CD14-positive monocyte (primary cell): ENCODE data around the gene HENMT1. TPM values are rescaled to one million over a fixed set of nuclear protein-coding genes. Genes with fewer than 3 reads are reported as not detected.
A peak's percentile ranks its signal among the peaks of the same experiment; 100 is the strongest.

ENCODE experiments used
- DNase-seq, 3 donors: peaks; one replicate each; pipeline ENCODE4 v3.0.0-alpha.2; 2011 to 2022
- H2AFZ ChIP-seq: 2 replicates; pipeline ENCODE4 v1.6.0; 2012; ENCODE audit warnings: mild to moderate bottlenecking, low read depth, low read length, inconsistent platforms; ENCODE audit not compliant: insufficient read depth, poor library complexity, severe bottlenecking
- H3K27ac ChIP-seq, 2 donors: 1 replicate in 1 of 2; 2 replicates in 1 of 2; pipeline ENCODE4 v1.5.1; 2012 to 2013; ENCODE audit warnings: low read length in 2 of 2, control low read depth in 1 of 2, inconsistent platforms in 1 of 2, low read depth in 1 of 2, mild to moderate bottlenecking in 1 of 2
- H3K27me3 ChIP-seq, 2 donors: one replicate each; pipeline versions ENCODE4 v1.6.0 to v1.6.1; 2011 to 2013; ENCODE audit warnings: low read length in 2 of 2; ENCODE audit not compliant: control insufficient read depth in 2 of 2, insufficient read depth in 2 of 2
- H3K36me3 ChIP-seq, 2 donors: replicated peaks in 1 of 2; 1 replicate in 1 of 2; 2 replicates in 1 of 2; pipeline versions ENCODE4 v1.5.1 to v1.6.1; 2012 to 2013; ENCODE audit warnings: low read length in 2 of 2, control low read depth in 1 of 2, inconsistent platforms in 1 of 2, mild to moderate bottlenecking in 1 of 2; ENCODE audit not compliant: insufficient read depth in 2 of 2, control insufficient read depth in 1 of 2
- H3K4me1 ChIP-seq, 2 donors: 1 replicate in 1 of 2; 2 replicates in 1 of 2; pipeline versions ENCODE4 v1.5.1 to v1.6.1; 2012 to 2013; ENCODE audit warnings: low read length in 2 of 2, control low read depth in 1 of 2, inconsistent platforms in 1 of 2, mild to moderate bottlenecking in 1 of 2, moderate library complexity in 1 of 2; ENCODE audit not compliant: insufficient read depth in 2 of 2, control insufficient read depth in 1 of 2
- H3K4me2 ChIP-seq: replicated peaks from 2 replicates; pipeline ENCODE3; 2012; ENCODE audit warnings: low read length, moderate library complexity, mild to moderate bottlenecking; ENCODE audit not compliant: poor library complexity, severe bottlenecking; ENCODE audit errors: extremely low read depth
- H3K4me3 ChIP-seq, 3 experiments: fragments of 200-600 bp in 1 of 3; sonication (generic) in 1 of 3; replicated peaks in 1 of 3; 1 replicate in 2 of 3; 2 replicates in 1 of 3; pipeline ENCODE4 v1.5.1; 2011 to 2013; ENCODE audit warnings: low read length in 3 of 3, mild to moderate bottlenecking in 3 of 3, control low read depth in 2 of 3, low read depth in 2 of 3, inconsistent platforms in 1 of 3, moderate library complexity in 1 of 3
- H3K79me2 ChIP-seq: 2 replicates; pipeline ENCODE4 v1.6.0; 2012; ENCODE audit warnings: mild to moderate bottlenecking, control low read depth, inconsistent platforms, low read length, moderate library complexity; ENCODE audit not compliant: insufficient read depth
- H3K9ac ChIP-seq: 2 replicates; pipeline ENCODE4 v1.6.0; 2017; ENCODE audit warnings: low read length, mild to moderate bottlenecking; ENCODE audit not compliant: insufficient read depth, poor library complexity, severe bottlenecking
- H3K9me3 ChIP-seq, 2 donors: replicated peaks in 1 of 2; 1 replicate in 1 of 2; 2 replicates in 1 of 2; pipeline versions ENCODE4 v1.5.1 to v1.6.1; 2012 to 2013; ENCODE audit warnings: low read length in 2 of 2, control low read depth in 1 of 2; ENCODE audit not compliant: control insufficient read depth in 1 of 2, insufficient read depth in 1 of 2
- H4K20me1 ChIP-seq: 2 replicates; pipeline ENCODE4 v1.6.0; 2012; ENCODE audit warnings: mild to moderate bottlenecking, low read length, control low read depth, moderate library complexity; ENCODE audit not compliant: insufficient read depth
- H3K27ac Mint-ChIP-seq, 7 donors: one replicate each; pipeline ENCODE4 v1.8.0; 2020; ENCODE audit warnings: mild to moderate bottlenecking in 7 of 7, mixed read lengths in 7 of 7, moderate library complexity in 6 of 7, inconsistent platforms in 2 of 7
- H3K27me3 Mint-ChIP-seq, 3 donors: one replicate each; pipeline ENCODE4 v1.8.0; 2021 to 2022; ENCODE audit warnings: low read depth in 3 of 3, mild to moderate bottlenecking in 3 of 3, mixed read lengths in 3 of 3, moderate library complexity in 3 of 3, inconsistent platforms in 1 of 3
- H3K36me3 Mint-ChIP-seq, 2 donors: one replicate each; pipeline ENCODE4 v1.8.0; 2020; ENCODE audit warnings: mixed read lengths in 2 of 2, inconsistent platforms in 1 of 2, mild to moderate bottlenecking in 1 of 2
- H3K4me1 Mint-ChIP-seq: one replicate; pipeline ENCODE4 v1.8.0; 2020; ENCODE audit warnings: mild to moderate bottlenecking, mixed read lengths
- H3K4me3 Mint-ChIP-seq, 2 donors: one replicate each; pipeline ENCODE4 v1.8.0; 2020; ENCODE audit warnings: mild to moderate bottlenecking in 2 of 2, mixed read lengths in 2 of 2, moderate library complexity in 1 of 2
- H3K9me3 Mint-ChIP-seq, 7 donors: one replicate each; pipeline ENCODE4 v1.8.0; 2020 to 2022; ENCODE audit warnings: mixed read lengths in 7 of 7, mild to moderate bottlenecking in 6 of 7, moderate library complexity in 6 of 7, inconsistent platforms in 2 of 7
- WGBS: methylation state at CpG from one replicate; pipeline ENCODE4 v1.1.5; 2013; ENCODE audit warnings: missing lambda C conversion rate; ENCODE audit not compliant: insufficient coverage; 5-methylcytosine and 5-hydroxymethylcytosine counted together
- intact Hi-C, 2 donors: fragments of 100-400 bp; cut with micrococcal nuclease; formaldehyde crosslinking; loops; one replicate each; pipeline versions ENCODE4 v1.15.0 to v1.15.1; 2023
- polyA plus RNA-seq, 3 donors: library from polyadenylated mRNA; depleted of rRNA in 1 of 3; unstranded in 2 of 3; stranded (reverse) in 1 of 3; fragments of 300-500 nt in 2 of 3; fragments of >200 nt in 1 of 3; fragmentation: Illumina TruSeq in 2 of 3; gene quantifications; 1 replicate in 2 of 3; 2 replicates in 1 of 3; pipeline ENCODE4 v1.2.3, GENCODE V29; 2012 to 2021
- TF ChIP-seq, protein P1 (sequence below): fragments of 200-600 bp; IDR thresholded peaks from one replicate; pipeline ENCODE4 v1.8.0; 2022; ENCODE audit warnings: antibody characterized with exemption, mild to moderate bottlenecking

The HENMT1 gene
- polyA plus RNA-seq, 3 donors: 10.5 to 14.5 (median 13.4) TPM

DNA sequence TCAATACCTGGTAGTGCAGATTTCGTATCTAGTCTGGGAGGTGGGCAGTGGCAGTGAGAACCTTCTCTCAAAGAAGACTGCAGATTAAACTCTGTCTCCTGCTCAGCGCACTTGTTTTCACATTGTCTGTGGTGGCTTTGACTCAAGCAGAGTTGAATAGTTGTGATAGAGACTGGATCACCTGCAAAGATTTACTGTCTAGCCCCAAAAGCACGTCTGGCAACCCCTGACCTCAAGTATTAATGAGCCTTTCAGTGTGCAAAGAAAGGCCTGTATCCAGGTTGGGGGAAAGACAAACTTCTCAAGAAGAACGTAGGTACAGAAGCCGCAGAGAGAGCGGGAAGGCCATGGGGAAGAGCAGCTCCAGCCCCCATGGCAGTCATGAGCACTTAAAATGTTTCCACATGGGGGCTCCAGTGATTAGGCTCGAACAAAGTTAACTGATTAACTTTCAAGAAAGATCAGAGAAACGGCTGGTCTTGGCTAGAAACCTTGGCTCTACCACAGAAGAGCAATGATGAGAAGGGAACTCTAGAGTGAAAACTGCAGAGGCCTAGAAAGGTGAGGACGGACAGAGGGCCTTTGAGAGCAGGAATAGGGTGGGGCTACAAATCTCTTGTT lies 15.2 kb downstream of the HENMT1 start:
- 55% methylated on average over 8 of the region's 9 CpGs for WGBS
- peaks cover 0 to 9% of the 10 kb centered on the region in 2 donors for H3K9me3 ChIP-seq
- no peaks in the 10 kb centered on the region for H4K20me1 ChIP-seq
- peaks cover 5 to 17% of the 10 kb centered on the region in 2 donors for H3K36me3 ChIP-seq
- H3K27me3 Mint-ChIP-seq: peaks cover 0 to 2% (median 1%) of the 10 kb centered on the region in 3 donors
- peaks cover 0 to 7% (median 5%) of the 10 kb centered on the region in 7 donors for H3K9me3 Mint-ChIP-seq
- H3K36me3 Mint-ChIP-seq: peaks cover 16 to 21% of the 10 kb centered on the region in 2 donors
- peak overlapping the region in 1 of 3 experiments; percentile 55 for H3K4me3 ChIP-seq
- peak overlapping the region; percentile 95 to 98 (median 98) for H3K27ac Mint-ChIP-seq
- H2AFZ ChIP-seq: peak overlapping the region; percentile 69
- intact Hi-C loops: loop anchor here in 1 of 2 donors (5.0 to 10.0 kb wide), 2 partner anchors 81 to 102 kb away; partner anchors contain the start of genes EEIG2 and STXBP3
- H3K4me1 Mint-ChIP-seq: peaks cover 51% of the 10 kb centered on the region
- peaks cover 32 to 36% of the 10 kb centered on the region in 2 donors for H3K4me1 ChIP-seq
- no peaks in the 10 kb centered on the region for H3K27me3 ChIP-seq
- peak overlapping the region; percentile 55 for H3K4me2 ChIP-seq
- TF ChIP-seq, protein P1, sequence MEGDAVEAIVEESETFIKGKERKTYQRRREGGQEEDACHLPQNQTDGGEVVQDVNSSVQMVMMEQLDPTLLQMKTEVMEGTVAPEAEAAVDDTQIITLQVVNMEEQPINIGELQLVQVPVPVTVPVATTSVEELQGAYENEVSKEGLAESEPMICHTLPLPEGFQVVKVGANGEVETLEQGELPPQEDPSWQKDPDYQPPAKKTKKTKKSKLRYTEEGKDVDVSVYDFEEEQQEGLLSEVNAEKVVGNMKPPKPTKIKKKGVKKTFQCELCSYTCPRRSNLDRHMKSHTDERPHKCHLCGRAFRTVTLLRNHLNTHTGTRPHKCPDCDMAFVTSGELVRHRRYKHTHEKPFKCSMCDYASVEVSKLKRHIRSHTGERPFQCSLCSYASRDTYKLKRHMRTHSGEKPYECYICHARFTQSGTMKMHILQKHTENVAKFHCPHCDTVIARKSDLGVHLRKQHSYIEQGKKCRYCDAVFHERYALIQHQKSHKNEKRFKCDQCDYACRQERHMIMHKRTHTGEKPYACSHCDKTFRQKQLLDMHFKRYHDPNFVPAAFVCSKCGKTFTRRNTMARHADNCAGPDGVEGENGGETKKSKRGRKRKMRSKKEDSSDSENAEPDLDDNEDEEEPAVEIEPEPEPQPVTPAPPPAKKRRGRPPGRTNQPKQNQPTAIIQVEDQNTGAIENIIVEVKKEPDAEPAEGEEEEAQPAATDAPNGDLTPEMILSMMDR: no peak
- DNase-seq: no peak
- H3K9ac ChIP-seq: peak overlapping the region; percentile 39
- peak overlapping the region; percentile 71 to 82 for H3K4me3 Mint-ChIP-seq
- H3K27ac ChIP-seq: peak overlapping the region; percentile 92 to 97
- H3K79me2 ChIP-seq: no peaks in the 10 kb centered on the region

- H3K36me3 Mint-ChIP-seq: peaks cover 13 to 15% of the 10 kb centered on the region in 2 donors
- peaks cover 32 to 36% of the 10 kb centered on the region in 2 donors for H3K4me1 ChIP-seq
- H3K27me3 ChIP-seq: no peaks in the 10 kb centered on the region
- no peak overlapping the region for H3K9ac ChIP-seq
- no peak overlapping the region for H3K27ac ChIP-seq
- no peaks in the 10 kb centered on the region for H4K20me1 ChIP-seq
- H3K4me1 Mint-ChIP-seq: peaks cover 51% of the 10 kb centered on the region
- H3K27ac Mint-ChIP-seq: peak overlapping the region in 4 of 7 donors; percentile 9 to 98 (median 62)
- peaks cover 0 to 2% (median 1%) of the 10 kb centered on the region in 3 donors for H3K27me3 Mint-ChIP-seq
- WGBS: 11% methylated on average over 5 of the region's 7 CpGs
- H3K4me3 ChIP-seq: no peak overlapping the region
- H3K9me3 Mint-ChIP-seq: peaks cover 0 to 10% (median 5%) of the 10 kb centered on the region in 7 donors
- intact Hi-C loops: loop anchor here (5.0 to 10.0 kb wide), 3 partner anchors 80 to 133 kb away; partner anchors contain the start of genes EEIG2 (in 1 of the 2) and STXBP3 (in 1 of the 2)
- H3K36me3 ChIP-seq: peaks cover 4 to 14% of the 10 kb centered on the region in 2 donors
- no peak overlapping the region for H3K4me2 ChIP-seq
- H2AFZ ChIP-seq: peak overlapping the region; percentile 69
- no peaks in the 10 kb centered on the region for H3K79me2 ChIP-seq
- DNase-seq: no peak
- peaks cover 0 to 9% of the 10 kb centered on the region in 2 donors for H3K9me3 ChIP-seq
- H3K4me3 Mint-ChIP-seq: no peak overlapping the region
- TF ChIP-seq, protein P1: no peak
Observed at GRCh38 chr1:108644984-108645383, 15.9 kb downstream of the HENMT1 start.
